ENCODE data around the gene DLGAP1.

- TF ChIP-seq ZNF274 (IDR thresholded peaks at IDR 0.05; ENCODE audit: low read depth, low read length) (no peak), YY1 (IDR thresholded peaks at IDR 0.05; ENCODE audit: insufficient read depth, insufficient read length) (no peak), SUZ12 (IDR thresholded peaks at IDR 0.05; ENCODE audit: extremely low read depth, insufficient read depth, insufficient read length) (no peak)
Observed at GRCh38 chr18:4069183-4069582, 385.9 kb downstream of the DLGAP1 start.
